HG02870 (cell line): ENCODE results near the gene TRPM3.

ENCODE experiments used
- ATAC-seq: cut with Tn5 transposase; IDR thresholded peaks from one replicate; pipeline ENCODE4 v1.9.1; 2021; ENCODE audit warnings: mild to moderate bottlenecking, moderate library complexity; ENCODE audit not compliant: unreplicated experiment

TRPM3 gene

DNA sequence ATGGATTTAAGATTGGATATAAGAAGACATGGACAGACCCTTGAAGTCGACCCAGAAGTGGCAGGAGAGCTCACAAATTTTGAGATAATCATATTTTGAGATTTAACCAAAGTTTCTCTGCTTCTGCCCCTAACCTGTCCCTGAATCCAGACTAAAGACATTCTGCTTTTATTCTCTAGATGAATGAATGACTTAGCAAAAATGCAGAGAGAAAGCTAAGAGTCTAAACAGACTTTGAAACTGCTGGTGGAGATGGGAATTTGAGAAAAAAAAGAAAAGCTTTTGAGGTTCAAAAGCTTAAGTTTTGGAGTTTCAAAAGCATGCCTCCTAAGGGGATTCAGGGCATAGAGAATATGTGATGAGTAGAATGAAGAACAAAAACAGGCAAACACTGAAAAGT lies 621.8 kb downstream of the TRPM3 start:
- no peak for ATAC-seq

DNA sequence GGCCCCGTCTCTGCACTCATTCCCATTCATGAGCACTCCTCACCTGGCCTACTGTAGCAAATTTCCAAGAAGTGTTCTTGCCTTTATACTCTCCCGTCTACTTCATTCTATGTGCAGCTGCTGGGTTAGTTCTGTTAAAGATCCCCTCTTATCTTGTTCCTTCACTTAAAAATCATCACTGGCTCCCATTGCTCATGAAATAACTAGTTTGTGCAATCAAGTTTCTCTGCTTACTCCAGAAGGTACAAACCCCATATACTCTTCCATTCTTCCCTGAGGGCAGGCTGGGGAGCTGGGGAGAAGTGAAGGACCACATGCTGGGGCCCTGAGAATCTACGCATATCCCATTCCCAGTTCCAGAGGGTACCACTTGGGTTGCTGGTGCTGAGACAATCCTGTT lies 622.6 kb downstream of the TRPM3 start:
- ATAC-seq, result no peak

DNA sequence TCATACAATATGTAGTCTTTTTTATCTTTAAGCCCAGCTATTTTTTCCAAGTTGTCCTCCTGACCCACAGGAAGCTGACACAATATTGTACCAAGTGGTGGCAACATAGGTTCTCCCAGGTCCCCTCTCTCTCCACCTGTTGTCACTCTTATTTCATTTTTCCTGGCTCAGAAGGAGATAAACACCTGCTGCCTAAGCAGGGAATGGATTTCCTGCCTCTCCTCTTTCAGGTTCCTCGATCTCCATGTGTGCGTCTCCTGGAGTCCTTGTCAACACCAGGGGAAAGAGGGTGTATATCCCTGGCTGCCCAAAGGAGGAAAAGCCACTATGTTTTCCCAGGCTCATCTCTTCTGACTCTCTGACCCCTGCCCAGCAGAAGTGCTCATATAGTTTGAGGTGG lies 625.2 kb downstream of the TRPM3 start:
- ATAC-seq, result no peak

- ATAC-seq, result no peak
Observed at GRCh38 chr9:70495514-70495913, 625.9 kb downstream of the TRPM3 start.

DNA sequence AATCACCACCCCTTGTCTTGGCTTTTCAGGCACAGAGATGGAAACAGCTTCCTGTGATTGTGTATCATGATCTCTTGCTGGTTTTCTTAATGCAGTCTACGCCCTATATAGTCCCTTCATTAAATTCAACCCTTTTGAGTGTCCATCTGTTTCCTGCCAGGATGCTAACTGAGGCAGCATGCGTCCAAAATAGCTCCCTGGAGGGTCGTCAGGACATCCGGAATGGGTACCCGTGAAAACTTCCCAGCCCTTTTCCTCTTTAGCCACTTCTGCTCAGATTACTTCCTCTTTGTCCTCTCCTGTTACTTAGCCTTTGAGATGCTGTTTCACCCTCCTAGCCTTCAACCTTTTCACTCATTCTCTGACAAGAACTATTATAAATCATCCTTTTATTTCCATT lies 627.2 kb downstream of the TRPM3 start:
- no peak for ATAC-seq

DNA sequence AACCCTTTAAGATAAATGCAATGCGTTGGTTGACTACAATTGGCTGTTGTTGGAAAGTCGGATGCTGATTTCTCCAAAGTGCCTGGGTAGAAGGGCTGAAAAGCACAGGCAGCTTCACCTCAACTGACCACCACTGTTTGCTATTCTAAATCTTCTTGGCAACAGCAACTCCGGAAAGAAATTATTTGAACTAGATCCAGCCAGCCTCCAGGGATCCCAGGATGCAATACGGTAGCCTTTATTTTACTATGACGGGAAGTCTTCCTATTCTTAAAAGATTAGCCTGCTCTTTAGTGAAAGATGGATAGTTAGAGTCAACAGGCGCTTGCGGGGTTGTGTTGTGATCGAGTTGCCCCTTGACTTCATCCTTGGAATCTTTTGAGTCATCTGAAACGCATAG lies 628.4 kb downstream of the TRPM3 start:
- ATAC-seq, result no peak

GRCh38 chr9:70492319-70492777 lies 629.1 kb downstream of the TRPM3 start:
- ATAC-seq, result no peak

DNA sequence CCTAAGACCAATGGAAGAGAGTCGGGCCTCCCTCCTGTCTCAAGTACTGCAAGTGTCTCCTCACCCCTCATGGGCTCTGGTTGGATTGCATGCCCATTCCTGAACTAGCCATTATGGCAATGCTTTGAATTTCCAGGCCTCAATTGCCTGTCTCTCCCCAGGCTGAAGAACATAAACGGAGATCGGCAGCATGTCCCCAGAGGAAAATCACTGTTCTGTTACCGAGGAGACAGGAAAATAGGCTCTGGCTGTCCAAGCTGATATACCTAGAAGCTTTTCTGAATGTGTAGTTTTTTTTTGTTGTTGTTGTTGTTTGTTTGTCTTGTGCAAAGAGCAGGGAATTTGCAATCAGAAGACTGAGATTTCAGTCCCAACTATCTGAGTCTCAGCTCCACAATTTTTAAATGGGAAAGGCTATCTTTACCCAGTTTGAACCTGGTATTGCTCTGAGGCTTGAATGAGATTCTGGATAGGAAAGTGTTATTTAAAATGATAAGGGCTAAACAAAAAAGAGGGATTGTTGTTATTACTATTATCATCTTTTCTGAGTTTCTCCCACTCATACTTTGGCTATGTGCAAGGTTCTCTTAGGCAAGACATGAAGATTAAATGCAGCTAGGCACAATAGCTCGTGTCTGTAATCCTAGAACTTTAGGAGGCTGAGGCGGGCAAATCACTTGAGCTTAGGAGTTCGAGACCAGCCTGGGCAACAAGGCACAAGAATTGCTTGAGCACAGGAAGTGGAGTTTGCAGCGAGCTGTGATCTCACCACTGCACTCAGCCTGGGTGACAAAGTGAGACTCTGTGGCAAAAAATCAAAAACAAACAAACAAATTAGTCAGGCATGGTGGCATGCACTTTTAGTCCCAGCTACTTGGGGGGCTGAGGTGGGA lies 629.7 kb downstream of the TRPM3 start:
- ATAC-seq, result no peak

- ATAC-seq, result no peak
Observed at GRCh38 chr9:70490478-70490877, 630.9 kb downstream of the TRPM3 start.

DNA sequence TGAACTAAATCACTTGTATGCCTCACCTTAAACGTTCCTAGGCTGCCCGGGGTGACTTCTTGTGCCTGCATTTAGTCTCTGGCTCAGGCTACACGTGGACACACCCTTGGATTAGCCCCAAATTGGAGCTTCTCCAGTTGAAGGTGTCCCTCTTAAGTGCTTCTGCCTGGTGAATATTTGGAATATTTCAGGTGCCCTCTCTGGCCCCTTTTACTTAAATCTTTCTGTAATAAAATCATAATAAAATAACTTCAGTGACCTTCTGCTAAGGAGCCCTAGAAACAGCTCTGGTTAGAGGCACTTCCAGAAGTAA lies 632.7 kb downstream of the TRPM3 start:
- ATAC-seq, result no peak

DNA sequence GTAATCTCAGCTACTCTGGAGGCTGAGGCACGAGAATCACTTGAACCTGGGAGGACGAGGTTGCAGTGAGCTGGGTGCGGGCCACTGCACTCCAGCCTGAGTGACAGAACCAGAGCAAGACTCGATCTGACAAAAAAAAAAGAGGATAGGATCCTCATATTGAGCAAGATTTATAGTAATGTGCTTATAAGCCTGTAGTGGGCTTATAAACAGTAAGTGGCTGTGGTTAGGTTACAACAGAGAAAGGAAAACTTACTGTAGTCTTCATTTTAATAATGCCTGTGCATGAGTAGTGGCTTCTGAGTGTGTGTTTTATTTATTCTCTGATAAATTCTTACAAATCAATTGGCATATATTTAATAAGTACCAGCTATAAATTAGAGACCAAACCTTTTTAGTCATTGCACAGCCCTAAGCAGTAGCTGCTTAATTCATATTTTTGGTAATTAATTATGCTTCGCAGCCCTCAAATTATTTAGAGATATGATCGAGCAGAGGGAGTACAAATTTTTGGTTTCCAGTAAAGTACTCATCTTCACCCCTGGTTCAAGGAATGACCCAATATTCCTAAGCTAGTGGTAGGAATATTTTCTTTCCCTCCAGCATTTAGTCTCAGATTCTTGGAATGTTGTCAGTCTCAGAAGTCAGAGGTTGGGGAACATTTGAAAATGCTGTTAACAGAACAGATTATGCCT lies 633.2 kb downstream of the TRPM3 start:
- ATAC-seq, result no peak

- ATAC-seq, result no peak
Observed at GRCh38 chr9:70486127-70486526, 635.3 kb downstream of the TRPM3 start.

DNA sequence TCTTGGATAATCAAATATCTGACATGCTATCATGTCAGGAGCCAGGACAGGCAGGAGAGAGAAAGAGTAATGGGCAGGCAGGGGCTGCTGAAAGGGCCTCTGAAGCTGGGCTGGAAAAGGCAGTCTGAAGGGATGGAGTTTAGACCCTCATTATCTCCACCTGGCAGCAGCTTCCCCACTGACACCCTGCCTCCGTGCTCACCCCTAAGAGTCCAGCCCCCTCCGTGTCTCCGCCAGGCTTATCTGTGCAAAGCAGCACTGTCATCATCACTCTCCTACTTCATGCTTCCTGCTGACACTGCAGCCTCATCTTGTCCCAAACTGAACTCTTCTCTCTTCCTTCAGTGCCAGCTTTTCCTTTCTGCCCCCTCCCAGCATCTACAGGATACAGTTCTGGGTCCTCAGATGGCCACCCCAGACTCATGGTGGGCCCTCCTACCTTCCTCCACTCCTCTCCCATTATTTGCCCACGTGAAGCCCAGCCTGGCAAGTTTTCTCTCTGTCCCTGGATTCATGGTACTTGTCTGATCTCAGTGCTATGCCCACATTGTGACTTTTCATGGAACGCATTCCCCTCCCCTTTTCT lies 636.1 kb downstream of the TRPM3 start:
- ATAC-seq, result no peak

- ATAC-seq, result peak; percentile 82
Observed at GRCh38 chr9:70484232-70485130, 636.9 kb downstream of the TRPM3 start.

DNA sequence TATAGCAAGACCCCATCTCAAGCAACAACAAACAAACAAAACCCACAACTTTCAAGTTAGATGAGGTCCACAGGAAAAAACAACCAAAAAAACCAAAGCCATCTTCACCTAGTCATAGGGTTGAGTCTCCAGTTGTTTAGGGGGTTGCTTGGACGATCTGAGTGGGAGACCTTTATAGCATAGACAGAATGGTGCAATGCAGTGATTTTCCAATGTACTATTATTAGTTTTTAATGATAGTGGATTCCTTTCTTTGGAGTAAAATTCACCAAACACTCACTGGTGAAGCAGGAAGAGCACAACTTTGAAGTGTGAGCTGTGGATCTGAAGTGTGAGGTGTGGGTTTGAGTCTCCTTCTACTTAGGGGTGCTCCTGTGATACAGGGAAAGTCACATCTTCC lies 640.0 kb downstream of the TRPM3 start:
- no peak for ATAC-seq

DNA sequence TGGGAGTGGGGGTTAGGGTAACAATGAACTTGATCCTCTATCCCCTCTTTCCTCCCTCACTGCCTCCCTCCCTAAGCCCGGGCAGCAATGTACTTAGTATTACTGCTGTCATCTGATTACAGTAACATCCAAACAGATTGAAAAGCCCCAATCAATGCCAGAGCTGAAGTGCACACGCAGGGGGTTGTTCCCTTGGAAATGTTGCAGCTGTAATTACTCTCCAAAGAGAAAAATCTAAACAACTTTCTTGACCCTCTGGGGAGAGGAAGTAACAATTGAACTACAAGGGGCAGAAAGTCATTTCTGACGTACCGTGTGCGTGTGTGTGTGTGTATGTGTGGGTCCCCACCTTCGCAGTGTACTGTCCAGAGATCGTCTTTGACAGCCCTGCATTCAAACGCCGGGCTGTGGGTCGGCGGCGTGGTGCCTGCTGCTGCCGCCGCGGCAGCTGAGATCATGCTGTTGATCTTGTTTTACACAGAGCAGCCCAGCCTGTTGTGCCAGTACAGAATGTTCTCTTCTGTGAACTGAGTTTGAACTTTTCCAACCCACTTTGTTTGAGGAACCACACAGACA lies 640.9 kb downstream of the TRPM3 start:
- no peak for ATAC-seq

DNA sequence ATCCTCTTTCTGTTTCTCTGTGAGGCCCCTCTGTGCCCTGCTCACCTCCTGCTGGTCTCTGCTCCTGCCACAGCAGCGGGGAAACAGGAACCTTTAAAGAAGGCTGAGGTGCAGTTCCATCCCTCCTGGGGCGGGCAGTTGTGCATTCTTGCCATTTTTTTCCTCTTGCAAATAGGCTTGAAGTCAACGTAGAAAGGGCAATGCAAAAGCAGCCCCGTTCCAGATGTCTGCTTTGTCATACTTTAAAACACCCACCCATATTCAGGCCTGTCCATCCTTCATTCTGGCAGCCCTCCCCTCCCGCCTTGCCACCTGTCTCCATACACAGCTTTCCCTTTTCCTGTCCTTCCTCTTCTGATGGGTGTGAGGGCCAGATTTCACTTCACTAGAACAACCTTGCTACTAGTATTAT lies 641.5 kb downstream of the TRPM3 start:
- ATAC-seq, result no peak
